ENCODE data around the gene ZNF467. TPM values are rescaled to one million over a fixed set of nuclear protein-coding genes. Genes with fewer than 3 reads are reported as not detected.

The ZNF467 gene
- total and polyA plus RNA-seq, 2 of the 8 experiments (the other 6 are each of a cell fraction or from before 2014, with no cell fraction given) = 0.50 to 0.51 TPM

DNA sequence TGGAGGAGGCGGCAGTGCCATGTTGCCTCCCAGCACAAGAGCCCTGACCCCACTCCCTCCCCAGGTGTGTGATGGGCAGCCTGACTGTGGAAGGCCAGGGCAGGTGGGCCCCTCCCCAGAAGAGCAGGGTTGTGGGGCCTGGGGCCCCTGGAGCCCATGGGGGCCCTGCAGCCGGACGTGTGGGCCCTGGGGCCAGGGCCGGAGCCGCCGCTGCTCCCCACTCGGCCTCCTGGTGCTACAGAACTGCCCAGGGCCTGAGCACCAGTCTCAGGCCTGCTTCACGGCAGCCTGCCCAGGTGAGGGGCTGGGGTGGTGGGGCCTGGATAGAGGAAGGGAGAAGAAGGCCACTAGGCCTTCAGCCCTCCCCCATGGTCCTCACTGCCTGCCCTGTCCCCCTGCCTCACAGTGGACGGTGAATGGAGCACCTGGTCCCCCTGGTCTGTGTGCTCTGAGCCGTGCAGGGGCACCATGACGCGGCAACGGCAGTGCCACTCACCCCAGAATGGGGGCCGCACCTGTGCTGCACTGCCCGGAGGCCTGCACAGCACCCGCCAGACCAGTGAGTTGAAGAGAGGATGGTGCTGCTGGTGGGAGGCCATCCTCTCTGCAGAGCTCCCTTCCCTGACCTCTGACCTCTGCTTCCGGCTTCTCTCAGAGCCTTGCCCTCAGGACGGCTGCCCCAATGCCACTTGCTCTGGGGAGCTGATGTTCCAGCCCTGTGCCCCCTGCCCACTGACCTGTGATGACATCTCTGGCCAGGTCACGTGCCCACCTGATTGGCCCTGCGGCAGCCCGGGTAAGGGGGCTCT, 18.2 kb upstream of the ZNF467 start:
- CTCF ChIA-PET (ENCODE audit: partially characterized antibody) = interaction anchor here (0.9 to 11.8 kb wide), 12 partner anchors 9 to 1360 kb away, joined by 3 to 120 read pairs (median 6); partner anchors contain the start of gene ZNF467
- Histone ChIP-seq H3K36me3 (ENCODE audit: control insufficient read depth in 2 of 4, insufficient read depth in 4 of 4, low read length in 3 of 4) (no peaks in the 10 kb centered on the region), H3K27me3 (replicated peaks in 1 of 4; ENCODE audit: control insufficient read depth in 3 of 4, extremely low read depth in 1 of 4, insufficient read depth in 3 of 4, low read length in 3 of 4) (peaks cover 8 to 44% (median 35%) of the 10 kb centered on the region in 4 experiments), H2BK12ac (ENCODE audit: low read depth, low read length) (no peak overlapping the region), H2BK5ac (ENCODE audit: low read depth, low read length) (no peak overlapping the region), H3K14ac (ENCODE audit: insufficient read length) (no peak overlapping the region), H3K56ac (replicated peaks; ENCODE audit: insufficient read length, low read depth, low read length) (no peak overlapping the region), H3K23ac (ENCODE audit: insufficient read length) (no peak overlapping the region), H2BK20ac (ENCODE audit: low read length) (no peak overlapping the region), H4K20me1 (replicated peaks in 1 of 2; ENCODE audit: control insufficient read depth in 1 of 2, insufficient read depth in 2 of 2, low read length in 2 of 2) (peaks cover 0 to 2% of the 10 kb centered on the region in 2 experiments), H3K4me2 (ENCODE audit: insufficient read depth in 1 of 2, low read depth in 2 of 2, low read length in 2 of 2) (no peak overlapping the region), H3K9ac (replicated peaks in 1 of 4; ENCODE audit: extremely low read depth in 1 of 4, low read depth in 3 of 4, low read length in 3 of 4) (no peak overlapping the region), H3K9me3 (ENCODE audit: insufficient read depth in 2 of 2, low read depth in 1 of 2, low read length in 1 of 2) (no peaks in the 10 kb centered on the region), H2BK120ac (replicated peaks; ENCODE audit: low read depth, low read length) (no peak overlapping the region), H3K79me2 (ENCODE audit: control insufficient read depth in 1 of 2, insufficient read depth in 2 of 2, low read length in 2 of 2) (no peaks in the 10 kb centered on the region), H3K27ac (ENCODE audit: low read depth, low read length) (no peak overlapping the region), H3K4me1 (replicated peaks in 1 of 4; ENCODE audit: control insufficient read depth in 3 of 4, insufficient read depth in 4 of 4, low read length in 3 of 4) (peaks cover 0 to 4% (median 2%) of the 10 kb centered on the region in 4 experiments; a peak in 5 of 7 replicates), H4K91ac (replicated peaks; ENCODE audit: insufficient read length, low read length) (no peak overlapping the region), H2AFZ (ENCODE audit: low read length) (no peak overlapping the region), H3K23me2 (ENCODE audit: low read depth, low read length) (peaks cover 2% of the 10 kb centered on the region; the same call in 1 of the 2 replicates), H3K18ac (ENCODE audit: extremely low read depth, low read length) (no peak overlapping the region), H2BK15ac (ENCODE audit: low read length) (no peak overlapping the region), H2AK5ac (ENCODE audit: low read depth, low read length) (no peak overlapping the region), H3K4me3 (ENCODE audit: extremely low read depth in 1 of 4, insufficient read depth in 2 of 4, low read depth in 3 of 4, low read length in 4 of 4) (no peak overlapping the region), H4K5ac (ENCODE audit: insufficient read length, low read depth, low read length) (no peak overlapping the region), H3K79me1 (ENCODE audit: low read depth, low read length) (no peaks in the 10 kb centered on the region), H4K8ac (ENCODE audit: extremely low read depth, insufficient read depth, low read length) (no peak overlapping the region; the same call in 1 of the 2 replicates), H3K4ac (replicated peaks; ENCODE audit: insufficient read length, low read depth, low read length) (no peak overlapping the region)
- 93% methylated on average over 20 of the region's 21 CpGs; no CpG with 5 or more reads in 1 of the 2 experiments for WGBS, 2 experiments (ENCODE audit: extremely low coverage in 1 of 2, insufficient coverage in 1 of 2, insufficient read length in 1 of 2, insufficient replicate concordance in 2 of 2, low coverage in 1 of 2, low lambda C conversion rate in 2 of 2, missing lambda C conversion rate in 1 of 2)
- FAIRE-seq (no peak), DNase-seq (ENCODE audit: low read depth in 1 of 2, low spot score in 2 of 2) (no peak)
- POLR2A ChIA-PET (ENCODE audit: partially characterized antibody) = interaction anchor here (0.6 kb wide), 1 partner anchor 107 kb away, joined by 3 read pairs; no protein-coding TSS in a partner anchor
- TF ChIP-seq, protein P1, sequence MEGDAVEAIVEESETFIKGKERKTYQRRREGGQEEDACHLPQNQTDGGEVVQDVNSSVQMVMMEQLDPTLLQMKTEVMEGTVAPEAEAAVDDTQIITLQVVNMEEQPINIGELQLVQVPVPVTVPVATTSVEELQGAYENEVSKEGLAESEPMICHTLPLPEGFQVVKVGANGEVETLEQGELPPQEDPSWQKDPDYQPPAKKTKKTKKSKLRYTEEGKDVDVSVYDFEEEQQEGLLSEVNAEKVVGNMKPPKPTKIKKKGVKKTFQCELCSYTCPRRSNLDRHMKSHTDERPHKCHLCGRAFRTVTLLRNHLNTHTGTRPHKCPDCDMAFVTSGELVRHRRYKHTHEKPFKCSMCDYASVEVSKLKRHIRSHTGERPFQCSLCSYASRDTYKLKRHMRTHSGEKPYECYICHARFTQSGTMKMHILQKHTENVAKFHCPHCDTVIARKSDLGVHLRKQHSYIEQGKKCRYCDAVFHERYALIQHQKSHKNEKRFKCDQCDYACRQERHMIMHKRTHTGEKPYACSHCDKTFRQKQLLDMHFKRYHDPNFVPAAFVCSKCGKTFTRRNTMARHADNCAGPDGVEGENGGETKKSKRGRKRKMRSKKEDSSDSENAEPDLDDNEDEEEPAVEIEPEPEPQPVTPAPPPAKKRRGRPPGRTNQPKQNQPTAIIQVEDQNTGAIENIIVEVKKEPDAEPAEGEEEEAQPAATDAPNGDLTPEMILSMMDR (IDR thresholded peaks at IDR 0.05; ENCODE audit: control extremely low read depth in 1 of 3, insufficient read depth in 1 of 3, low read depth in 1 of 3, low read length in 3 of 3) = no peak
- TF ChIP-seq MAFK (IDR thresholded peaks at IDR 0.05; ENCODE audit: low read depth, low read length) (no peak), RAD21 (IDR thresholded peaks at IDR 0.05 in 1 of 2, conservative IDR thresholded peaks at IDR 0.05 in 1 of 2; ENCODE audit: low read depth in 2 of 2, low read length in 2 of 2) (no peak), RNF2 (IDR thresholded peaks at IDR 0.05; ENCODE audit: borderline replicate concordance, low read depth, low read length, missing control alignments, poor library complexity, severe bottlenecking) (no peak), NANOG (IDR thresholded peaks at IDR 0.05; ENCODE audit: insufficient read depth, low read depth, low read length, poor library complexity, severe bottlenecking) (no peak), CHD1 (IDR thresholded peaks at IDR 0.05; ENCODE audit: low read depth, low read length) (no peak), KDM1A (IDR thresholded peaks at IDR 0.05; ENCODE audit: borderline replicate concordance, low read length) (no peak), RXRA (IDR thresholded peaks at IDR 0.05; ENCODE audit: insufficient read depth, low read depth, low read length) (no peak)

All from H1 (cell line).